Panc1 (cell line): ENCODE measurements around the gene GPR153. TPM values are rescaled to one million over a fixed set of nuclear protein-coding genes. Genes with fewer than 3 reads are reported as not detected.

Experiments
- ATAC-seq: fragments of 200-7000 bp; cut with Tn5 transposase; 2 replicates; pipeline ENCODE4 v1.9.1; 2020; ENCODE audit warnings: mild to moderate bottlenecking, moderate library complexity
- BruUV-seq: library from RNA; stranded (reverse); fragments of 400-500 nt; replicated peaks from 2 replicates; lab custom pipeline; 2021; lab: Mats Ljungman, UMichigan
- CTCF ChIA-PET: fragments of 300-600 bp; sonication (Branson Sonifier 250); formaldehyde crosslinking; loops from one replicate; lab custom pipeline; 2022; ENCODE audit warnings: antibody characterized with exemption; lab: Charles Lee
- POLR2A ChIA-PET: fragments of 300-600 bp; sonication (Branson Sonifier 250); formaldehyde crosslinking; loops from one replicate; lab custom pipeline; 2022; ENCODE audit warnings: antibody characterized with exemption; lab: Charles Lee
- DNase-seq: peaks from one replicate; pipeline ENCODE4 v3.0.0-alpha.2; 2010; ENCODE audit warnings: low read depth, low spot score
- H3K27ac ChIP-seq: 2 replicates; pipeline ENCODE4 v1.5.1; 2011; ENCODE audit warnings: mild to moderate bottlenecking, low read length, inconsistent platforms
- H3K27me3 ChIP-seq: fragments of 200-500 bp; sonication (Bioruptor generic); 2 replicates; pipeline ENCODE4 v1.6.0; 2014; ENCODE audit warnings: low read length, inconsistent platforms; ENCODE audit not compliant: control insufficient read depth, insufficient read depth
- H3K36me3 ChIP-seq: fragments of 200-500 bp; sonication (Bioruptor generic); 2 replicates; pipeline ENCODE4 v1.5.1; 2014; ENCODE audit warnings: inconsistent platforms, mild to moderate bottlenecking, low read length, moderate library complexity; ENCODE audit not compliant: control insufficient read depth, insufficient read depth
- H3K4me1 ChIP-seq: 2 replicates; pipeline ENCODE4 v1.5.1; 2011; ENCODE audit warnings: inconsistent platforms, mild to moderate bottlenecking, low read length, moderate library complexity; ENCODE audit not compliant: control insufficient read depth, insufficient read depth
- H3K4me3 ChIP-seq, 2 experiments: 2 replicates each; pipeline ENCODE4 v1.5.1; 2011 to 2012; ENCODE audit warnings: low read depth in 2 of 2, low read length in 2 of 2, mild to moderate bottlenecking in 2 of 2, inconsistent platforms in 1 of 2, moderate library complexity in 1 of 2
- H3K9me3 ChIP-seq: fragments of 200-500 bp; sonication (Bioruptor generic); 2 replicates; pipeline ENCODE4 v1.5.1; 2014; ENCODE audit warnings: low read depth, mild to moderate bottlenecking, inconsistent platforms, low read length, moderate library complexity; ENCODE audit not compliant: control insufficient read depth, insufficient read depth
- POLR2AphosphoS5 ChIP-seq: IDR thresholded peaks from 2 replicates; pipeline ENCODE4 v1.6.1; 2012; ENCODE audit warnings: mild to moderate bottlenecking, low read depth, low read length, moderate library complexity
- REST ChIP-seq, 2 experiments: IDR thresholded peaks; 2 replicates each; pipeline ENCODE4 v1.6.1; 2011 to 2012; ENCODE audit warnings: low read depth in 2 of 2, control low read depth in 1 of 2, low read length in 1 of 2, mild to moderate bottlenecking in 1 of 2, moderate library complexity in 1 of 2; ENCODE audit not compliant: insufficient read depth in 1 of 2
- SIN3A ChIP-seq: IDR thresholded peaks from 2 replicates; pipeline ENCODE4 v1.6.1; 2012; ENCODE audit warnings: low read depth, mild to moderate bottlenecking, low read length, moderate library complexity, borderline replicate concordance; ENCODE audit not compliant: insufficient read depth
- TCF7L2 ChIP-seq: IDR thresholded peaks from 2 replicates; pipeline ENCODE4 v1.6.1; 2011; ENCODE audit warnings: mild to moderate bottlenecking, low read depth, low read length, inconsistent platforms
- in situ Hi-C: cut with HindIII; loops from 2 replicates; pipeline ENCODE4 v1.10.0; 2016; ENCODE audit warnings: low sequenced_read_pairs, low pct_unique_long_range_greater_than_20kb
- intact Hi-C: fragments of 100-400 bp; cut with micrococcal nuclease; formaldehyde crosslinking; loops from one replicate; pipeline ENCODE4 v1.10.0; 2022; ENCODE audit not compliant: unreplicated experiment
- total RNA-seq: library from RNA; stranded (reverse); gene quantifications from one replicate; pipeline ENCODE4 v1.2.1, GENCODE V29; 2021; ENCODE audit not compliant: unreplicated experiment
- TF ChIP-seq, protein P1 (sequence below): fragments of 450-650 bp; IDR thresholded peaks from 2 replicates; pipeline ENCODE4 v1.5.1; 2017; ENCODE audit warnings: mild to moderate bottlenecking

Gene GPR153
- total RNA-seq, 1 experiment from 2014 or later, result 5.5 TPM

GRCh38 chr1:6207921-6208320 lies 53.0 kb downstream of the GPR153 start:
- no TSS peak for BruUV-seq
- POLR2A ChIA-PET, result no interaction called here
- DNase-seq, result no peak
- intact Hi-C loops, result no loop called here
- TF ChIP-seq TCF7L2 (no peak), SIN3A (no peak), POLR2AphosphoS5 (no peak), REST (IDR thresholded peaks at IDR 0.05; ENCODE audit: insufficient read depth in 1 of 2, low read depth in 2 of 2, low read length in 1 of 2) (no peak)
- TF ChIP-seq, protein P1, sequence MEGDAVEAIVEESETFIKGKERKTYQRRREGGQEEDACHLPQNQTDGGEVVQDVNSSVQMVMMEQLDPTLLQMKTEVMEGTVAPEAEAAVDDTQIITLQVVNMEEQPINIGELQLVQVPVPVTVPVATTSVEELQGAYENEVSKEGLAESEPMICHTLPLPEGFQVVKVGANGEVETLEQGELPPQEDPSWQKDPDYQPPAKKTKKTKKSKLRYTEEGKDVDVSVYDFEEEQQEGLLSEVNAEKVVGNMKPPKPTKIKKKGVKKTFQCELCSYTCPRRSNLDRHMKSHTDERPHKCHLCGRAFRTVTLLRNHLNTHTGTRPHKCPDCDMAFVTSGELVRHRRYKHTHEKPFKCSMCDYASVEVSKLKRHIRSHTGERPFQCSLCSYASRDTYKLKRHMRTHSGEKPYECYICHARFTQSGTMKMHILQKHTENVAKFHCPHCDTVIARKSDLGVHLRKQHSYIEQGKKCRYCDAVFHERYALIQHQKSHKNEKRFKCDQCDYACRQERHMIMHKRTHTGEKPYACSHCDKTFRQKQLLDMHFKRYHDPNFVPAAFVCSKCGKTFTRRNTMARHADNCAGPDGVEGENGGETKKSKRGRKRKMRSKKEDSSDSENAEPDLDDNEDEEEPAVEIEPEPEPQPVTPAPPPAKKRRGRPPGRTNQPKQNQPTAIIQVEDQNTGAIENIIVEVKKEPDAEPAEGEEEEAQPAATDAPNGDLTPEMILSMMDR, result no peak
- Histone ChIP-seq H3K27ac (peak overlapping the region; percentile 48; the same call in 1 of the 2 replicates), H3K36me3 (peaks cover 2% of the 10 kb centered on the region; the same call in 1 of the 2 replicates), H3K4me1 (peaks cover 5% of the 10 kb centered on the region), H3K9me3 (no peaks in the 10 kb centered on the region), H3K27me3 (no peaks in the 10 kb centered on the region), H3K4me3 (peak overlapping the region; percentile 74 to 77; a peak in 3 of 4 replicates)
- CTCF ChIA-PET, result interaction anchor here (0.5 to 1.1 kb wide), 2 partner anchors 27 to 174 kb away, joined by 3 to 6 read pairs; no protein-coding TSS in a partner anchor
- in situ Hi-C loops, result no loop called here
- ATAC-seq, result no peak

GRCh38 chr1:6207075-6207885 lies 53.6 kb downstream of the GPR153 start:
- ATAC-seq (no peak), DNase-seq (no peak)
- in situ Hi-C loops, result no loop called here
- BruUV-seq, result TSS peak; percentile 91
- Histone ChIP-seq H3K36me3 (peaks cover 2% of the 10 kb centered on the region; the same call in 1 of the 2 replicates), H3K4me1 (peaks cover 5% of the 10 kb centered on the region), H3K27ac (peak overlapping the region; percentile 90), H3K27me3 (no peaks in the 10 kb centered on the region), H3K4me3 (peak overlapping the region; percentile 74 to 77), H3K9me3 (no peaks in the 10 kb centered on the region)
- intact Hi-C loops, result no loop called here
- ChIA-PET POLR2A (interaction anchor here (0.6 kb wide), 1 partner anchor 31 kb away, joined by 9 read pairs; no protein-coding TSS in a partner anchor), CTCF (interaction anchor here (0.5 to 1.1 kb wide), 4 partner anchors 19 to 174 kb away, joined by 3 to 9 read pairs (median 4); no protein-coding TSS in a partner anchor)
- TF ChIP-seq TCF7L2 (no peak), POLR2AphosphoS5 (no peak), SIN3A (no peak), REST (IDR thresholded peaks at IDR 0.05; ENCODE audit: insufficient read depth in 1 of 2, low read depth in 2 of 2, low read length in 1 of 2) (no peak)
- TF ChIP-seq, protein P1, result no peak
